SK-N-SH treated with all-trans-retinoic acid at 6 μM for 48 hours (cell line): ENCODE results near the gene CDH7.

ENCODE experiments used
- ATAC-seq: fragments of 200-7000 bp; cut with Tn5 transposase; 3 replicates; pipeline ENCODE4 v1.9.1; 2020; ENCODE audit warnings: mild to moderate bottlenecking, moderate library complexity
- ARNTL ChIP-seq: fragments of 450-650 bp; formaldehyde crosslinking; IDR thresholded peaks from 2 replicates; pipeline ENCODE4 v1.5.0; 2020; ENCODE audit warnings: low read depth, mild to moderate bottlenecking, moderate library complexity, borderline replicate concordance
- CREB5 ChIP-seq: fragments of 250-450 bp; sonication (Bioruptor Pico); IDR thresholded peaks from 2 replicates; pipeline ENCODE4 v1.5.1; 2020; ENCODE audit warnings: low read depth, mild to moderate bottlenecking, moderate library complexity
- ESRRG ChIP-seq: fragments of 250-450 bp; sonication (Bioruptor Pico); IDR thresholded peaks from 2 replicates; pipeline ENCODE4 v1.6.1; 2021; ENCODE audit warnings: mild to moderate bottlenecking
- GLIS3 ChIP-seq: fragments of 250-450 bp; sonication (Bioruptor Pico); IDR thresholded peaks from 2 replicates; pipeline ENCODE4 v1.5.0; 2020; ENCODE audit warnings: mild to moderate bottlenecking, moderate library complexity
- ISL1 ChIP-seq: fragments of 250-450 bp; sonication (Bioruptor Pico); IDR thresholded peaks from 2 replicates; pipeline ENCODE4 v2.1.2; 2022; ENCODE audit warnings: mild to moderate bottlenecking, moderate library complexity
- OSR1 ChIP-seq: fragments of 250-450 bp; sonication (Bioruptor Pico); IDR thresholded peaks from 2 replicates; pipeline ENCODE4 v1.8.0; 2022; ENCODE audit warnings: moderate library complexity, mild to moderate bottlenecking, inconsistent platforms
- RARB ChIP-seq: fragments of 250-450 bp; sonication (Bioruptor Pico); IDR thresholded peaks from 2 replicates; pipeline ENCODE4 v1.8.0; 2021; ENCODE audit warnings: mild to moderate bottlenecking, moderate library complexity
- SNAI2 ChIP-seq: fragments of 250-450 bp; sonication (Bioruptor Pico); IDR thresholded peaks from 2 replicates; pipeline ENCODE4 v1.5.0; 2020; ENCODE audit warnings: mild to moderate bottlenecking, moderate library complexity
- TCF4 ChIP-seq: fragments of 250-450 bp; sonication (Bioruptor Pico); IDR thresholded peaks from 2 replicates; pipeline ENCODE4 v1.8.0; 2021; ENCODE audit warnings: mild to moderate bottlenecking, moderate library complexity, borderline replicate concordance
- TOX ChIP-seq: fragments of 250-450 bp; sonication (Bioruptor Pico); IDR thresholded peaks from 2 replicates; pipeline ENCODE4 v1.8.0; 2021; ENCODE audit warnings: mild to moderate bottlenecking, moderate library complexity, borderline replicate concordance
- TSHZ2 ChIP-seq: fragments of 250-450 bp; sonication (Bioruptor Pico); IDR thresholded peaks from 2 replicates; pipeline ENCODE4 v1.5.0; 2020; ENCODE audit warnings: mild to moderate bottlenecking, moderate library complexity
- ZC3H10 ChIP-seq: fragments of 250-450 bp; sonication (Bioruptor Pico); IDR thresholded peaks from 2 replicates; pipeline ENCODE4 v1.5.1; 2021; ENCODE audit warnings: mild to moderate bottlenecking, moderate library complexity
- ZFP3 ChIP-seq: fragments of 250-450 bp; sonication (Bioruptor Pico); IDR thresholded peaks from 2 replicates; pipeline ENCODE4 v1.5.0; 2020; ENCODE audit warnings: mild to moderate bottlenecking, moderate library complexity
- ZNF565 ChIP-seq: fragments of 450-650 bp; formaldehyde crosslinking; conservative IDR thresholded peaks from 2 replicates; pipeline ENCODE4 v1.5.0; 2020; ENCODE audit warnings: low read depth, mild to moderate bottlenecking, moderate library complexity
- ZNF70 ChIP-seq: fragments of 450-650 bp; formaldehyde crosslinking; IDR thresholded peaks from 2 replicates; pipeline ENCODE4 v1.5.0; 2020; ENCODE audit warnings: mild to moderate bottlenecking, moderate library complexity
- ZNF8 ChIP-seq: fragments of 450-650 bp; formaldehyde crosslinking; IDR thresholded peaks from 2 replicates; pipeline ENCODE4 v1.5.0; 2020; ENCODE audit warnings: mild to moderate bottlenecking, moderate library complexity
- TF ChIP-seq, protein P1 (sequence below): fragments of 250-450 bp; sonication (Bioruptor Pico); IDR thresholded peaks from 2 replicates; pipeline ENCODE4 v1.5.1; 2021; ENCODE audit warnings: mild to moderate bottlenecking, moderate library complexity
- TF ChIP-seq, protein P2 (sequence below): fragments of 250-450 bp; sonication (Bioruptor Pico); IDR thresholded peaks from 2 replicates; pipeline ENCODE4 v1.8.0; 2021; ENCODE audit warnings: low read depth, mild to moderate bottlenecking, moderate library complexity, borderline replicate concordance

Gene CDH7

DNA sequence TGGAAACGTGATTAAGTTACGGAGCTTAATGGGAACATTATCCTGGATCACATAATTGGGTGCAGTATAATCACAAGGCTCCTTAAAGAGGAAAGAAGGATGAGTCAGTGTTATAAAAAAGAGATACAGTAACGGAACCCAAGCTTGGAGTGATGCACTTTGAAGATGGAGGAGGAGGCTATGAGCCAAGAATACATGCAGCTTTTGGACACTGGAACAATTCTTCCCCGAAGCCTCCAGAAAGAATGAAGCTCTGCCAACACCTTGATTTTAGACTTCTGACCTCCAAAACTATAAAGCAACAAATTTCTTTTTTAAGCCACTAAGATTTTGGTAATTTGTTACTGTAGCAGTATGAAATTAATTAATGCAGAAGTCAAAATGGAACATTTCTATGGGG, 85.1 kb downstream of the CDH7 start (continued):
- TF ChIP-seq, protein P1, sequence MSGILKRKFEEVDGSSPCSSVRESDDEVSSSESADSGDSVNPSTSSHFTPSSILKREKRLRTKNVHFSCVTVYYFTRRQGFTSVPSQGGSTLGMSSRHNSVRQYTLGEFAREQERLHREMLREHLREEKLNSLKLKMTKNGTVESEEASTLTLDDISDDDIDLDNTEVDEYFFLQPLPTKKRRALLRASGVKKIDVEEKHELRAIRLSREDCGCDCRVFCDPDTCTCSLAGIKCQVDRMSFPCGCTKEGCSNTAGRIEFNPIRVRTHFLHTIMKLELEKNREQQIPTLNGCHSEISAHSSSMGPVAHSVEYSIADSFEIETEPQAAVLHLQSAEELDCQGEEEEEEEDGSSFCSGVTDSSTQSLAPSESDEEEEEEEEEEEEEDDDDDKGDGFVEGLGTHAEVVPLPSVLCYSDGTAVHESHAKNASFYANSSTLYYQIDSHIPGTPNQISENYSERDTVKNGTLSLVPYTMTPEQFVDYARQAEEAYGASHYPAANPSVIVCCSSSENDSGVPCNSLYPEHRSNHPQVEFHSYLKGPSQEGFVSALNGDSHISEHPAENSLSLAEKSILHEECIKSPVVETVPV: no peak

DNA sequence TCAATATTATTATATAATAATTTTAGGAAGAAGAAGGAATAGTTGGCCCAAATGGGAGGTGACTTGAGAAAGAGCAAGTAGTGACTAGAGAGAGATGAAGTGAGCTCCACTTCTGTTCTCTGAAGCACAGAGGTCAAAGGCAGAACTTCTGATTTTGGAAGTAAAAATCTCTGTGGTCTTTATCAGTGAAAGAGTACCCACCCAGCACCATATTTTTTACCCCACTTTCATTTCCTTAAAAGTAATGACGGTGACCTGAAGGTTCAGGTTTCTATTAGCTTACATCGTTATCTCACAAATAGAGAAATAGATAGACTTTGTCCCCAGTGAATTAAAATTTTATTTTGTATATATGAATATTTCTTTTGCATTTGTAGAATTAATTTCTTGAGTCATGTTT, 95.3 kb downstream of the CDH7 start:
- no peak for TF ChIP-seq TOX (CRISPR knock-in tag)
- no peak for TF ChIP-seq ARNTL (CRISPR knock-in tag)
- no peak for TF ChIP-seq TCF4 (CRISPR knock-in tag)
- no peak for TF ChIP-seq RARB (CRISPR knock-in tag)
- TF ChIP-seq CREB5 (CRISPR knock-in tag): no peak
- no peak for TF ChIP-seq TSHZ2 (CRISPR knock-in tag)
- TF ChIP-seq, protein P2, sequence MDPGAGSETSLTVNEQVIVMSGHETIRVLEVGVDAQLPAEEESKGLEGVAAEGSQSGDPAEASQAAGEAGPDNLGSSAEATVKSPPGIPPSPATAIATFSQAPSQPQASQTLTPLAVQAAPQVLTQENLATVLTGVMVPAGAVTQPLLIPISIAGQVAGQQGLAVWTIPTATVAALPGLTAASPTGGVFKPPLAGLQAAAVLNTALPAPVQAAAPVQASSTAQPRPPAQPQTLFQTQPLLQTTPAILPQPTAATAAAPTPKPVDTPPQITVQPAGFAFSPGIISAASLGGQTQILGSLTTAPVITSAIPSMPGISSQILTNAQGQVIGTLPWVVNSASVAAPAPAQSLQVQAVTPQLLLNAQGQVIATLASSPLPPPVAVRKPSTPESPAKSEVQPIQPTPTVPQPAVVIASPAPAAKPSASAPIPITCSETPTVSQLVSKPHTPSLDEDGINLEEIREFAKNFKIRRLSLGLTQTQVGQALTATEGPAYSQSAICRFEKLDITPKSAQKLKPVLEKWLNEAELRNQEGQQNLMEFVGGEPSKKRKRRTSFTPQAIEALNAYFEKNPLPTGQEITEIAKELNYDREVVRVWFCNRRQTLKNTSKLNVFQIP (CRISPR knock-in tag): no peak
- no peak for TF ChIP-seq GLIS3
- no peak for TF ChIP-seq ZFP3 (CRISPR knock-in tag)
- no peak for TF ChIP-seq ZNF8 (CRISPR knock-in tag)
- TF ChIP-seq ZNF565 (CRISPR knock-in tag): no peak
- TF ChIP-seq, protein P1: no peak
- TF ChIP-seq OSR1 (CRISPR knock-in tag): no peak
- no peak for TF ChIP-seq ISL1 (CRISPR knock-in tag)
- no peak for TF ChIP-seq ESRRG (CRISPR knock-in tag)
- TF ChIP-seq SNAI2 (CRISPR knock-in tag): no peak
- ATAC-seq: no peak

DNA sequence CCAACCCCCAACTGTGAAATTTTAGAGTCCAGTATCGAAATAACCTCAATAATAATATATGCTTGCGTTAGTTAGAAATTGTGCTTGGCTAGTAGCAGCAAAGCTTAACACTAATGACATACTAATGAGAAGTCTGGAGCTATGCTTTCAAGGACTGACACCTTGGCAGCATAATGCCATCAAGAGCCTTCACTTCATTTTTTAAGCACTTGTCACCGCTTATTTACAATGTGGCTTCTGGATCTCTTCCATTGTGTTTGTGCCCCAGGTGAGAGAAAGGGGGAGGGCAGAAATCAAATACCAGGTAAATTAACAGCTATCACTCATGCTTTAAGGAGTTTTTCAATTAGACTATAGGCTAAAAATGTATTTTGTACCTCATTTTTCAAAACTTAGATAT, 101.5 kb downstream of the CDH7 start:
- ATAC-seq: no peak
- no peak for TF ChIP-seq ZNF565 (CRISPR knock-in tag)
- TF ChIP-seq CREB5 (CRISPR knock-in tag): no peak
- no peak for TF ChIP-seq TSHZ2 (CRISPR knock-in tag)
- no peak for TF ChIP-seq ZFP3 (CRISPR knock-in tag)
- TF ChIP-seq ZC3H10 (CRISPR knock-in tag): no peak
- no peak for TF ChIP-seq ZNF70 (CRISPR knock-in tag)
- no peak for TF ChIP-seq RARB (CRISPR knock-in tag)
- TF ChIP-seq ZNF8 (CRISPR knock-in tag): no peak
